Stimulated activated CD8-positive, alpha-beta memory T cell treated with anti-CD3 and anti-CD28 coated beads, Interleukin-4, amount 100 ng/mL, for 48 hours (primary cell): ENCODE data around the gene PPFIBP1.
"Not testable (repeated sequence)": the region's sequence is repeated elsewhere in the genome, so short reads cannot be mapped to it uniquely, and the experiment has no call there.

Experiments used
- DNase-seq: peaks from one replicate; pipeline ENCODE4 v3.0.0-alpha.2; 2020

PPFIBP1 gene

GRCh38 chr12:27595231-27595642 lies 71.2 kb downstream of the PPFIBP1 start:
- no peak for DNase-seq

DNA sequence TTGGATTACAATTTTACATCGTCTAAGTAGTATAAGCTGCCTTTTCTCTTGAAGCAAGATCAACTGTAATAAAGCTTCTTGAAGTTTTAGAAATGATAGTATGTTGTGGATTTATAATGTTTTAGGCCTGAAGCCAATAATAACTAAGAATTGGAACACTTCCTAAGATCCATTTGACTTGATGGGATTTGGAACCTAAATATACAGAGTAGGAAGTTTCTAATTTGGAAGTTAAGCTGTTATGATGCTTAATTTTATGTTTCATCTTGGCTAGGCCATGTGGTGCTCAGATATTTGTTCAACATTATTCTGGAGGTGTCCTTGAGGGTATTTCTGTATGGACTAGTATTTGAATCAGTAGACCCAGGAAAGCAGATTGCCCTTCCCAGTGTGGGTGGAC lies 74.9 kb downstream of the PPFIBP1 start:
- not testable (repeated sequence) for DNase-seq

- not testable (repeated sequence) for DNase-seq
Measured at GRCh38 chr12:27601056-27601828, 77.2 kb downstream of the PPFIBP1 start.

DNA sequence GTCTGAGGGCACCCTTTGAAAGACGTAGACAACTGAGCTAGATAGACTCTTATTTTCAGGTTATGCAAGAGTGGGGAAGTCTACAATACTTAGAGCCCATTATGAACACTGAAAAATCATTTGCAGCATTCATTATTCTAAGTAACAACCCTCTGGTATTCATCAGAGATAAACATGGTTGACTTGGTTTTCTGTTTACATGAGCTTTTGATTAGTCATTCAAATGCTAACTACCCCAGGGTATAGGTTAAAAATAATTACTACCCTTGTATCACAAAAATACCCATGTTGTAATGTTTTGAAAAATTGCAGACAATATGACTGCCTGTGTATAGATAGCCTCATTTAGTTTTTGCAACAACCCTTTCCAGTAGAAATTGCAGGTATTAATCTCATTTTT lies 78.5 kb downstream of the PPFIBP1 start:
- no peak for DNase-seq

GRCh38 chr12:27604431-27604830 lies 80.4 kb downstream of the PPFIBP1 start:
- DNase-seq, result no peak

DNA sequence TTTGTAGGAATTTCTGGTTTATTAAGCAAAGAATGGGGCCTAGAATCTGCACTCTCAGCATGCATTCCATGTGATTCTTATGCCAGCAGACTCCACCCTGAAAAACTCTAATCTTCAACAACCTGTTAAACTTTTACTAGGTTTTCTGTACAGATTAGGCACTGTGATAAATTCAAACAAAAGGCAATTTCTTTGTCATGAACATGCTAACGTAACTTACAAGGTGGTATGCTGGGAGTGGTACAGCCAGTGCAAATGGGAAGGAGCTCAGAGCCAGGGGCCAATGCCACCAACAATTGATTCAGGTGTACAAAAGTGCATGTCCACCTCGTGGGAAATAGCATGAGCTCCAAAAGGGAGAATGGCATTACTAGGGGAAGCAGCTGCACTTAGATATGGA lies 83.0 kb downstream of the PPFIBP1 start:
- DNase-seq, result no peak

- no peak for DNase-seq
Measured at GRCh38 chr12:27607591-27607990, 83.6 kb downstream of the PPFIBP1 start.

DNA sequence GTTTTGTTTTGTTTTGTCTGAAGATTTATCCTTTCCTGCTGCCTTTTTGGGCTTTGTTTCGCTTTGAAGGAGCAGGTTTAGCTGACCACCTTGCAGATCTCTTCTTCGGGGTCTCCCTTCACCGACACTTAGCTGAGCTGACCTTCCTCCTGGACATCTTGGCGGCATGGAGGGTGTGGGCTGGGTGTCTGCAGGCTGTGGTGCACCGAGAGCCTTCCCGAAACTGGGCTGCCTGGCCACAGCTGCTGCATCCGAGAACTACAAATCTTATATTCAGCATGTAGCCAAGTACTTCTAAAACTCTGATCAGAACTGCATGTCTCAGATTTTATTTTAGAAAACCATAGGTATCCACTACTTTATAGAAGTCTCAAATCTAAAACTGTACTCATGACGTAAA lies 84.9 kb downstream of the PPFIBP1 start:
- no peak for DNase-seq

DNA sequence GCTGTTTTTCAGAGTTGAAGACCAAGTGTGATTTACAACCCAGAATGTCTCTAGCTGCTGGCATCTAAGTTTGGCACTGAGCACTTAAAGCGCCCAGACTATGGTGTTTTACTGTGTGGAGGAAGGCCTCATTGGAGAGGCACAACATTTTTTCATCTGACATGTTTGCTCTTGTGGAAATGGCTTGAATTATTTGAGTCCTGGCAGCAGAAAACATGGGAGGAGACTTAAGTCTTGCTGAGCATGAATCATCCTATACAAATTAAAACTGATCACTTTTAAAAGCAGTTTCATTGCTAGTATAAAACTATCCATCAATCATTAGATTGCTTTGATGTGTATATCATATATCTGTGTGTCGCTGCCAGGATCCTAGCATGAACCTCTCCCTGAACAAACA lies 86.4 kb downstream of the PPFIBP1 start:
- DNase-seq, result no peak

DNA sequence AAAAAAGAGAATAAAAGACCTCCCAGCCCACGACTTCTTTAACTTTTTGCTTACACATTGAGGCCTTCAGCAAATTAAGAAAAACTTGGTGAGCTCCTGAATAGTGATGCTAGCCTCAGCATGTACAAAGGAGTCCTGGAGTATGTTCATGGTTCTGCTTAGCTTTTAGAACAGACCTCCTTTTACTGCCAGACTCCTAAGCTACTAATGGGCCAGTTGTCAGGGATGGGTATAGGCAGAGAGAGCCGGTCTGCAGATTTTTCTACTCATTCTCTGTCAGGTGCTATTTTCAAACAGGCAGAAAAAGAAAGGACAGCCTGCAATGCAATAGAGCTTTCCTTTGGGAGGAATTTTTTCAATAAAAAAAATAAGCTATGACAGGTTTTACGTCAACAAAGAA lies 90.4 kb downstream of the PPFIBP1 start:
- DNase-seq, result no peak

DNA sequence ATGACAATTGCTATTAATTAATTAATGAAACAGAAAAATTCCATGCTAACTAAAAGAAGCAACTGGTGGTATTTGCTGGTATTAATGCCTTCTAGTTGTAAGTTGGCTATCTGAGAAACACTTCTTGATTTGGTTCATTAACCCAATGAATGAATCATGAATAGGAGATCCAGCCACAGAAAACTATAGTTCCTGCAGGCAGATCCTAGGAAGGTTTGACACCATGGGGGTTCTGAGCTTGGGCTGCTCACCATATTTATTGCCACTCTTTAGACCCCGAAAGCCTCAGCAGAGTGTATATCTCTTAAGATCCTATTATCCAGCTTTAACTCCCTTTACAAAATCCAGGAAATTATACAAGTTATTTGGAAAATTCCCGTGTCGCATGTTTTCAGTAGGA lies 90.9 kb downstream of the PPFIBP1 start:
- no peak for DNase-seq

DNA sequence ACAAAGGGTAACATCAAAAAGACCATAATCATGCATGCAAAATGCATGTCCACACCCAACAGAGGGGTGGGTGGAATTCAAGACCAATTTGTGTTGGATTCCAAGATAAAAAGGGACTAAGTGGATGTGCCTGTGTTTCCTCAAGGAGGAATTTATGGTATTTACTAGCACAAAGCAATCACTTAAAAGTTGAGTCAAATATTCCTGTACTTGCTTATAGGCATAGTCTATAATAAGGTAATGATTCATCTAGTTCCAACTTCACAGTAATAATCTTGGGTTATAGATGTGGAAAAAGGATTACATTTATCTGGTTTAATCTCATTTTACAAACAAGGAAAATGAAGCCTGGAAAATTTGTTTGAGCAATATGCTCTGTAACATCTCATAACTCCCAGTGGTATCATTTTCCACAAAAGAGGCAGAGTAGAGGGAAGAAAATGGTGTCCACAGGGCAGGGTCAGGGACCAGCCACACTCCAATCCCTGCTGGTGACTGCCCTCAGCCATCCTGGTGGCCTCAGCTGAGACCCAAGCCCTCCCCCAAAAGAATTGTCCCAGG lies 91.4 kb downstream of the PPFIBP1 start:
- no peak for DNase-seq

DNA sequence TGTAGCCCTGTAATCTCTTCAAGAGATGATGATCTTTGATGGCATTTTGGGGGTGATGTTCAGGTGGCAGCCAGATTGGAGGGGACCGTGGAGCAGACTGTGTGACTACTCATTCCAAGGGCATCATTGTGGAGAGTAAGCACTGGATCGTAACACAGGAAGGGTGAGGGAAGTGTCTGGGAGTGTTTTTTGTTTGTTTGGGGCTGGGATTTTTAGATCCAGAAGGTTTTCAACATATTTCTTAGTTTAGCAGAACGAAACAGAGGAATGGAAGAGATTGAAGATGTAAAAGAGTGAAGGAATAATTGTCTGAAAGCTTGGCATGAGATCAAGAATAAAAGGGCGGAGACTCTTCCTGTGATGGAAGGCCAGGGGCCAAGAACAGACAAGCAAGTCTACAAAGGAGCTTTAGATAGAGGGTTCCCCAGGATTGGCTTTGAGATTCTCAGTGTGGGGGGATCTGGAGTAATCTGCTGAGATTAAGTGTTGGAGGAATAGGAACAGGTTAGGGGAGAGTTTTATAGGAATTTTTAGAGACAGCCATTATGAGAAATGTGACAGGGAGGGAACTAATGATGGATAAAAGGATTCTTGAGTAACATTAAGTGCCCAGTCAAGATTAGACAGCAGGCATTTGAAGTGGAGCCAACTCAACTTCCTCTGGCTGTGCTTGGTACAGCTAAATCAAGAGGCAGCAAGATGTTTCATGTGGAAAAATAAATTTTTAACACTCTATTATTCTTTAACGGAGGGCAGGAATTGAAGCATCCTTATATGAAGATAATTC lies 92.5 kb downstream of the PPFIBP1 start:
- DNase-seq, result no peak

DNA sequence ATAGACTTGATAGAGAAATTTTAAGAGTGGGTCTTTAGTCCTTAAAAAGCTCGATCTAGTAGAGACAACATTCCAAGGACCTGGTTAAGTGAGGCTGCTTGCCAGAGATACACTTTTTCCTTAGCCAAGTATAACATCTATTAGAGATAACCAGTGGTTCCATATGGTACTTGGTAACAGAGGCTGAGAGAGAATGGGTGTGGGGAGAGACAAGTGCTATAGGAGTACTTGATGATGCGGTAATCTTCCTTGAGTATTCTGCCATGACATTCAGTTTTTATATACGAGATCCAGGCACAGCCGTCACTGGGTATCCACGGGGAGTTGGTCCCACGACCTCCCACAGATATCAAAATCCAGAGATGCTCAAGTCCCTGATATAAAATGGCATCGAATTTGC lies 94.8 kb downstream of the PPFIBP1 start:
- no peak for DNase-seq

DNA sequence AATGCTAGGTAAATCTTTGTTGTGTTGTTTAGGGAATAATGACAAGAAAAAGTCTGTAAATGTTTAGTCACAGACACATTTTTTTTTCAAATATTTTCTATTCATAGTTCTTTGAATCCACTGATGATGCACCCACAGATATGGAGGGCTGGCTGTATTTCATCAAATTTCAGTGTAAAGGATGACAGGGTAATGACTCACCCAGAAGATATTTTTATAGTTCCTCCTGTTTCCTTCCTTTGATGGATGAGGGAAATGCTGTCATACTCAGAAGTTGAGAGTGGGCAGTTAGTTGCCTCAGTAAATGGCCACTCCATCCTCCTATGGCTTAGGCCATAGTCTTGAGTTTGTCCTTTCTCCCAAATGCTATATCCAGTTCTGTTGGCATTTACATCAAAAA lies 95.3 kb downstream of the PPFIBP1 start:
- no peak for DNase-seq

GRCh38 chr12:27620121-27620520 lies 96.1 kb downstream of the PPFIBP1 start:
- DNase-seq, result no peak

DNA sequence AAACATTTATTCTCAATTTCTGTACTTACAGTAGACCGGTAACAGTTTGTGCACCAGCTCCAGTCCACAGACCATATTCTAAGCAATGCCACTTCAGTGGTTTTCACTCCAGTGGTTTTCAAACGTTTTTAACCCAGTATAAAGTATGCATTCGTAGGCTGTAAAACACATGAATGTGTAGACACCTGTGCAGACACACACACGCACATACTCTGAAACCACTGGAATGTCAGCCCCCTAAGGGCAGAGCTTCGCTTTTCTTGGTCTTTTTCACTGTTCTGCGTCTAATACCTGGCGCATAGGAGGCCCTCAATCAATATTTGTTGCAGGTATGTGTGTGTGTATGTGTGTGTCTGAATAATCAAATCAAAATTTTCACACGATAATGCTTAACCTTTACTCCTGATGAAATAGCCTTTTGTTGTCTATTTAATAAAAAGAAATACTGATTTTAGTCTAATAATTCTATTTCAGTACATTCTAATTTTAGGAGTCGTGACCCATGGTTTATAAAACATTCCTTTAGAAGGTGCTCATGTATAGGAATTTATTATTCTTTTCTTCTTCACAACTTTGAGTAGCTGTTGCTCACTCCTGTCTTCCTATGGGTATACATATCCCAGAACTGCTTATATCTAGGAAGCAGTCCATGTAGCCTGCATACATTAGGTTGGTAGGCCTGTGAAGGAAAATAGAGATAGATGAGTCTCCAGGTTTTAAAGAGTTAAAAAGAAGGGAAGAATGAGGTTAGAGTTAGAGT lies 98.6 kb downstream of the PPFIBP1 start:
- no peak for DNase-seq

GRCh38 chr12:27623645-27624044 lies 99.6 kb downstream of the PPFIBP1 start:
- DNase-seq, result no peak

GRCh38 chr12:27624586-27624985 lies 100.6 kb downstream of the PPFIBP1 start:
- DNase-seq, result no peak

DNA sequence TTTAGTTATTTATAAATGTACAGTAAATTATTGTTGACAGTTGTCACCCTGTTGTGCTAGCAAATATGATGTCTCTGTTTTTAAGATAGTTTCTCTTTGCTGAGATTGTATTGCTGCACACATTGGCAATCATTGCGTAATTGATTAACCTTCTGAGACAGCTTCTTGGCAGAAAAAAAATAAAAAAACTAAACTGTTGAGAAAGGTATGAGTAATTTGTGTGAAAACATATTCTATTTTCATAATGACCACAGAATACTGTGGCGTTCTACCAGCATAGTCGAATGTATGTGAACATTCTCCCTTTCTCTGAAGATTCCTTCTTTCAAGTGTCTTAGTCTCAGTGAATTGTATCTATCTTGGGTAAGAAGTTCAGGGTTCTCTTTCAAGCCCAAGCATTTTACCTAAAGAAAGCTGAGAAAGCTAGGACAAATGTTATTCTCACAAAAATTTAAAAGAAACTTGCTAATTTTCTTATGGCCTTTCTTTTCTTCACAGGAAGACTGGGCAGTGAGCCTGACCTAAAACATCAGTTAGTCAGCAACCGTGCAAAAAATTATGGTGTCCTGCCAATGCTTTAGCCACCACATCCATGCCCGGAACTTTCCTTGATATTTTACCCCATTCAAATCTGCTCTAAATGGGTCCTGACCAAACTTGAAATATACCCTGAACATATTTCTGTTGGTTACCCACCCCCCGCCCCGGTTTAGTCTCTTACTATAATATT lies 103.3 kb downstream of the PPFIBP1 start:
- DNase-seq, result no peak

GRCh38 chr12:27627853-27628469 lies 104.0 kb downstream of the PPFIBP1 start:
- DNase-seq, result not testable (repeated sequence)

GRCh38 chr12:27630219-27630618 lies 106.2 kb downstream of the PPFIBP1 start:
- not testable (repeated sequence) for DNase-seq
